Neural progenitor cell (in vitro differentiated cells): Measurements from ENCODE around the gene DBH. TPM values are rescaled to one million over a fixed set of nuclear protein-coding genes. Genes with fewer than 3 reads are reported as not detected.

Source experiments
- DNase-seq: peaks from one replicate; pipeline ENCODE4 v3.0.0-alpha.2; 2016; ENCODE audit warnings: low spot score
- H2AFZ ChIP-seq: fragments of 200-600 bp; sonication (generic); replicated peaks from 2 replicates; pipeline ENCODE4 v1.6.1; 2016; ENCODE audit warnings: antibody characterized with exemption
- H3F3A ChIP-seq: fragments of 200-600 bp; sonication (generic); 2 replicates; pipeline ENCODE4 v1.6.1; 2016; ENCODE audit warnings: antibody characterized with exemption, low read depth
- H3K27ac ChIP-seq: fragments of 200-600 bp; sonication (generic); 2 replicates; pipeline ENCODE4 v1.5.1; 2016; ENCODE audit warnings: mild to moderate bottlenecking
- H3K27me3 ChIP-seq: fragments of 200-600 bp; sonication (generic); 2 replicates; pipeline ENCODE4 v1.6.1; 2016; ENCODE audit warnings: mild to moderate bottlenecking, moderate library complexity
- H3K36me3 ChIP-seq: fragments of 200-600 bp; sonication (generic); 2 replicates; pipeline ENCODE4 v1.5.1; 2016
- H3K4me1 ChIP-seq: fragments of 200-600 bp; sonication (generic); 2 replicates; pipeline ENCODE4 v1.6.1; 2016; ENCODE audit warnings: mixed run types
- H3K4me2 ChIP-seq: fragments of 200-600 bp; sonication (generic); 2 replicates; pipeline ENCODE4 v1.6.1; 2016
- H3K4me3 ChIP-seq: fragments of 200-600 bp; sonication (generic); 2 replicates; pipeline ENCODE4 v1.5.1; 2016
- H3K79me2 ChIP-seq: fragments of 200-600 bp; sonication (generic); 2 replicates; pipeline ENCODE4 v1.6.1; 2016; ENCODE audit warnings: low read depth
- H3K9ac ChIP-seq: fragments of 200-600 bp; sonication (generic); 2 replicates; pipeline ENCODE4 v1.6.1; 2016
- H3K9me3 ChIP-seq: fragments of 200-600 bp; sonication (generic); 2 replicates; pipeline ENCODE4 v1.5.1; 2016; ENCODE audit warnings: low read depth
- H4K20me1 ChIP-seq: fragments of 200-600 bp; sonication (generic); 2 replicates; pipeline ENCODE4 v1.6.1; 2016; ENCODE audit warnings: low read depth
- H3K27ac Mint-ChIP-seq: 3 replicates; pipeline ENCODE4 v1.8.0; 2021; ENCODE audit warnings: mixed read lengths
- H3K27me3 Mint-ChIP-seq: 2 replicates; pipeline ENCODE4 v1.8.0; 2022; ENCODE audit warnings: low read depth, mild to moderate bottlenecking, inconsistent platforms, moderate library complexity, mixed read lengths; ENCODE audit not compliant: insufficient read depth
- H3K36me3 Mint-ChIP-seq: 3 replicates; pipeline ENCODE4 v1.8.0; 2021; ENCODE audit warnings: mixed read lengths
- H3K4me1 Mint-ChIP-seq: 3 replicates; pipeline ENCODE4 v1.8.0; 2021; ENCODE audit warnings: mixed read lengths
- H3K4me3 Mint-ChIP-seq: 3 replicates; pipeline ENCODE4 v1.8.0; 2021; ENCODE audit warnings: mild to moderate bottlenecking, moderate library complexity, mixed read lengths
- H3K9me3 Mint-ChIP-seq: 3 replicates; pipeline ENCODE4 v1.8.0; 2020; ENCODE audit warnings: mixed read lengths
- CTCF ChIP-seq: fragments of 200-600 bp; sonication (generic); IDR thresholded peaks from 2 replicates; pipeline ENCODE4 v1.5.1; 2017; ENCODE audit warnings: antibody characterized with exemption, mild to moderate bottlenecking
- EZH2 ChIP-seq: fragments of 200-600 bp; sonication (generic); IDR thresholded peaks from 2 replicates; pipeline ENCODE4 v1.6.1; 2017; ENCODE audit warnings: antibody characterized with exemption, mild to moderate bottlenecking, moderate library complexity
- EZH2phosphoT487 ChIP-seq: fragments of 200-600 bp; sonication (generic); IDR thresholded peaks from 2 replicates; pipeline ENCODE4 v1.6.1; 2017; ENCODE audit warnings: antibody characterized with exemption
- total RNA-seq: library from RNA; depleted of rRNA; stranded (reverse); fragments of >200 nt; gene quantifications from 2 replicates; pipeline ENCODE4 v1.2.3, GENCODE V29; 2015; ENCODE audit warnings: low replicate concordance

Gene DBH
- total RNA-seq, 1 donor from 2014 or later, result not detected

- H3K4me3 Mint-ChIP-seq, result no peak overlapping the region
Measured at GRCh38 chr9:133691191-133691590, 55.0 kb downstream of the DBH start.

GRCh38 chr9:133691626-133692363 lies 55.6 kb downstream of the DBH start:
- no peaks in the 10 kb centered on the region for H3K9me3 ChIP-seq
- no peak overlapping the region for H3K4me3 ChIP-seq
- H3K36me3 ChIP-seq, result no peaks in the 10 kb centered on the region
- H3F3A ChIP-seq, result no peaks in the 10 kb centered on the region
- Mint-ChIP-seq H3K4me1 (peaks cover 27% of the 10 kb centered on the region), H3K9me3 (no peaks in the 10 kb centered on the region), H3K4me3 (no peak overlapping the region), H3K36me3 (no peaks in the 10 kb centered on the region), H3K27ac (peak overlapping the region; percentile 66), H3K27me3 (peaks cover 18% of the 10 kb centered on the region)
- no peak for TF ChIP-seq EZH2
- TF ChIP-seq CTCF, result no peak
- H3K4me1 ChIP-seq, result no peaks in the 10 kb centered on the region
- no peak overlapping the region for H2AFZ ChIP-seq
- DNase-seq, result no peak
- no peaks in the 10 kb centered on the region for H4K20me1 ChIP-seq
- H3K79me2 ChIP-seq, result no peaks in the 10 kb centered on the region
- H3K4me2 ChIP-seq, result no peak overlapping the region
- no peak overlapping the region for H3K27ac ChIP-seq
- no peak overlapping the region for H3K9ac ChIP-seq
- H3K27me3 ChIP-seq, result no peaks in the 10 kb centered on the region

More at GRCh38 chr9:133691191-133691590, 55.0 kb downstream of the DBH start:
- Mint-ChIP-seq H3K27me3 (peaks cover 19% of the 10 kb centered on the region), H3K27ac (peak overlapping the region; percentile 57), H3K36me3 (no peaks in the 10 kb centered on the region), H3K9me3 (no peaks in the 10 kb centered on the region), H3K4me1 (peaks cover 25% of the 10 kb centered on the region)
- H3F3A ChIP-seq, result no peaks in the 10 kb centered on the region
- no peak overlapping the region for H2AFZ ChIP-seq
- H3K9ac ChIP-seq, result no peak overlapping the region
- TF ChIP-seq EZH2 (no peak), EZH2phosphoT487 (no peak), CTCF (no peak)
- no peak for DNase-seq
- H3K4me1 ChIP-seq, result no peaks in the 10 kb centered on the region
- H4K20me1 ChIP-seq, result no peaks in the 10 kb centered on the region
- no peak overlapping the region for H3K4me3 ChIP-seq
- no peak overlapping the region for H3K4me2 ChIP-seq
- H3K9me3 ChIP-seq, result no peaks in the 10 kb centered on the region
- no peaks in the 10 kb centered on the region for H3K36me3 ChIP-seq
- H3K27me3 ChIP-seq, result no peaks in the 10 kb centered on the region
- H3K79me2 ChIP-seq, result no peaks in the 10 kb centered on the region
- H3K27ac ChIP-seq, result no peak overlapping the region

- TF ChIP-seq CTCF (no peak), EZH2 (no peak), EZH2phosphoT487 (no peak)
- Histone ChIP-seq H3K27ac (no peak overlapping the region), H4K20me1 (no peaks in the 10 kb centered on the region), H2AFZ (no peak overlapping the region), H3K27me3 (no peaks in the 10 kb centered on the region), H3K9ac (no peak overlapping the region), H3K4me1 (no peaks in the 10 kb centered on the region), H3K79me2 (no peaks in the 10 kb centered on the region), H3K36me3 (no peaks in the 10 kb centered on the region), H3K4me3 (no peak overlapping the region), H3F3A (no peaks in the 10 kb centered on the region), H3K4me2 (no peak overlapping the region), H3K9me3 (no peaks in the 10 kb centered on the region)
- Mint-ChIP-seq H3K9me3 (no peaks in the 10 kb centered on the region), H3K27me3 (peaks cover 18% of the 10 kb centered on the region), H3K4me3 (no peak overlapping the region), H3K27ac (peak overlapping the region; percentile 53), H3K4me1 (peaks cover 27% of the 10 kb centered on the region), H3K36me3 (no peaks in the 10 kb centered on the region)
- no peak for DNase-seq
Measured at GRCh38 chr9:133692364-133692985, 56.3 kb downstream of the DBH start.
